Measurements from ENCODE around the gene SERGEF. TPM values are rescaled to one million over a fixed set of nuclear protein-coding genes. Genes with fewer than 3 reads are reported as not detected.
A peak's percentile ranks its signal among the peaks of the same experiment; 100 is the strongest.

The SERGEF gene
- total RNA-seq, 2 donors from 2014 or later = 23.2 to 36.2 TPM

DNA sequence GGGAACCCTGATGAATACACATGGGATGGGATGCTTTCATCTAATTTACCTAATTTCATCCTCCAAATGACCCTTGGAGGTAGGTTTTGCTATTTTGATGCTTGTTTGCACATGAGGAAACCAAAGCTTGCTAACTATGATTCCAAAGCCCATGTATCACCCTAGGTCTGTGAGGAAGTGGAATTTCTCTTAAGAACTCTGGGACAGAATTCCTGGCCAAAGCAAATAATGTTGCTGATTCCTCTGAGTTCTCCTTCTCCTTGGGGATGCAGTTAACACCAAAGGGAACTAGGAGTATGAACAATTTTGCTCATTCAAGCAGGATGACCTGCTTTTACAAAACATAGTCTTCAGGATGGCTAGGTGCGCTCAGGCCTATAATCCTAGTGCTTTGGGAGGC is 198.3 kb downstream of the SERGEF start:
- Histone ChIP-seq H3K4me1 (peaks cover 8% of the 10 kb centered on the region), H3K27ac (no peak overlapping the region), H3K9me3 (no peaks in the 10 kb centered on the region), H3K4me3 (no peak overlapping the region), H3K27me3 (no peaks in the 10 kb centered on the region), H3K9ac (ENCODE audit: low read depth in 2 of 2, low read length in 2 of 2) (no peak overlapping the region), H3K36me3 (no peaks in the 10 kb centered on the region)
- intact Hi-C loops (cut with DNase I) = no loop called here
- no peak for DNase-seq
- TF ChIP-seq, protein P1, sequence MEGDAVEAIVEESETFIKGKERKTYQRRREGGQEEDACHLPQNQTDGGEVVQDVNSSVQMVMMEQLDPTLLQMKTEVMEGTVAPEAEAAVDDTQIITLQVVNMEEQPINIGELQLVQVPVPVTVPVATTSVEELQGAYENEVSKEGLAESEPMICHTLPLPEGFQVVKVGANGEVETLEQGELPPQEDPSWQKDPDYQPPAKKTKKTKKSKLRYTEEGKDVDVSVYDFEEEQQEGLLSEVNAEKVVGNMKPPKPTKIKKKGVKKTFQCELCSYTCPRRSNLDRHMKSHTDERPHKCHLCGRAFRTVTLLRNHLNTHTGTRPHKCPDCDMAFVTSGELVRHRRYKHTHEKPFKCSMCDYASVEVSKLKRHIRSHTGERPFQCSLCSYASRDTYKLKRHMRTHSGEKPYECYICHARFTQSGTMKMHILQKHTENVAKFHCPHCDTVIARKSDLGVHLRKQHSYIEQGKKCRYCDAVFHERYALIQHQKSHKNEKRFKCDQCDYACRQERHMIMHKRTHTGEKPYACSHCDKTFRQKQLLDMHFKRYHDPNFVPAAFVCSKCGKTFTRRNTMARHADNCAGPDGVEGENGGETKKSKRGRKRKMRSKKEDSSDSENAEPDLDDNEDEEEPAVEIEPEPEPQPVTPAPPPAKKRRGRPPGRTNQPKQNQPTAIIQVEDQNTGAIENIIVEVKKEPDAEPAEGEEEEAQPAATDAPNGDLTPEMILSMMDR (IDR thresholded peaks at IDR 0.05) = no peak

GRCh38 chr11:17813391-17814059 is 199.3 kb downstream of the SERGEF start:
- Histone ChIP-seq H3K4me1 (peaks cover 8% of the 10 kb centered on the region), H3K27me3 (no peaks in the 10 kb centered on the region), H3K36me3 (no peaks in the 10 kb centered on the region), H3K9me3 (no peaks in the 10 kb centered on the region), H3K27ac (no peak overlapping the region), H3K9ac (ENCODE audit: low read depth in 2 of 2, low read length in 2 of 2) (no peak overlapping the region), H3K4me3 (no peak overlapping the region)
- intact Hi-C loops (cut with DNase I) = no loop called here
- DNase-seq = no peak
- TF ChIP-seq, protein P1 (IDR thresholded peaks at IDR 0.05) = no peak

DNA sequence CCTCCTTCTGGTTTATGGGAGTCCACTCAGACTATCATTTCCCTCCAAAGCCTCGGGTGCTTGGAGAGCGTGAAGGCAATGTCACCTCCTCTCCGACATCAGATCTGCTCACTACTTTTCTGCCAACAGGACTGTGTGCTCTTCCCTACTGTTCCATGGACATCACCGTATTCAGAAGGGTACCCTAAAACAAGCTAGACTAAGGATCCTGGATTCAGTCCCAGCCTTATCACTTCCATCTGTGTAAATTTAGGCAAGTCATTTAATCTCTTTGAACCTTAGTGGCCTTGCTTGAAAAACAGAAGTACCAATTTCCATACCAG is 200.0 kb downstream of the SERGEF start:
- Histone ChIP-seq H3K27me3 (no peaks in the 10 kb centered on the region), H3K27ac (no peak overlapping the region), H3K4me1 (peaks cover 8% of the 10 kb centered on the region), H3K36me3 (no peaks in the 10 kb centered on the region), H3K4me3 (no peak overlapping the region), H3K9ac (ENCODE audit: low read depth in 2 of 2, low read length in 2 of 2) (no peak overlapping the region), H3K9me3 (no peaks in the 10 kb centered on the region)
- intact Hi-C loops (cut with DNase I) = no loop called here
- TF ChIP-seq, protein P1 (IDR thresholded peaks at IDR 0.05) = no peak
- peak; percentile 20 for DNase-seq

GRCh38 chr11:17812091-17812864 is 200.6 kb downstream of the SERGEF start:
- H3K9me3 ChIP-seq = no peaks in the 10 kb centered on the region
- H3K4me3 ChIP-seq = no peak overlapping the region
- H3K4me1 ChIP-seq = peaks cover 8% of the 10 kb centered on the region
- TF ChIP-seq, protein P1 (IDR thresholded peaks at IDR 0.05) = no peak
- H3K36me3 ChIP-seq = no peaks in the 10 kb centered on the region
- no peaks in the 10 kb centered on the region for H3K27me3 ChIP-seq
- intact Hi-C loops (cut with DNase I) = no loop called here
- DNase-seq = peak; percentile 40
- no peak overlapping the region for H3K9ac ChIP-seq (ENCODE audit: low read depth in 2 of 2, low read length in 2 of 2)
- H3K27ac ChIP-seq = no peak overlapping the region

GRCh38 chr11:17811352-17811751 is 201.5 kb downstream of the SERGEF start:
- Histone ChIP-seq H3K36me3 (no peaks in the 10 kb centered on the region), H3K4me3 (no peak overlapping the region), H3K9me3 (no peaks in the 10 kb centered on the region), H3K9ac (ENCODE audit: low read depth in 2 of 2, low read length in 2 of 2) (no peak overlapping the region), H3K4me1 (peaks cover 8% of the 10 kb centered on the region), H3K27me3 (no peaks in the 10 kb centered on the region), H3K27ac (no peak overlapping the region)
- TF ChIP-seq, protein P1 (IDR thresholded peaks at IDR 0.05) = no peak
- no peak for DNase-seq
- intact Hi-C loops (cut with DNase I) = no loop called here
